NCI-H2196 treated with DMSO at 0.1 percent for 48 hours (cell line): ENCODE data around the gene FAM237B.

ENCODE experiments used
- DNase-seq: peaks from one replicate; lab custom pipeline; 2025; ENCODE audit not compliant: unreplicated experiment; lab: John Stamatoyannopoulos, UW

The FAM237B gene

GRCh38 chr7:90298145-90299038 lies 22.7 kb downstream of the FAM237B start:
- peak; percentile 15 for DNase-seq

- no peak for DNase-seq
These were observed 30.6 kb downstream of the FAM237B start for GRCh38 chr7:90290244-90291113.

- DNase-seq = no peak
These were observed 33.0 kb downstream of the FAM237B start for GRCh38 chr7:90288154-90288553.

GRCh38 chr7:90276033-90276728 lies 44.9 kb downstream of the FAM237B start:
- DNase-seq = no peak

GRCh38 chr7:90274161-90274560 lies 46.9 kb downstream of the FAM237B start:
- no peak for DNase-seq

GRCh38 chr7:90272242-90272641 lies 48.9 kb downstream of the FAM237B start:
- DNase-seq = no peak

GRCh38 chr7:90271753-90272152 lies 49.4 kb downstream of the FAM237B start:
- DNase-seq = no peak

GRCh38 chr7:90270431-90271178 lies 50.5 kb downstream of the FAM237B start:
- DNase-seq = no peak

GRCh38 chr7:90269163-90269562 lies 51.9 kb downstream of the FAM237B start:
- DNase-seq = no peak

GRCh38 chr7:90267263-90267858 lies 53.7 kb downstream of the FAM237B start:
- no peak for DNase-seq

- no peak for DNase-seq
These were observed 54.3 kb downstream of the FAM237B start for GRCh38 chr7:90266808-90267207.
